Heart left ventricle (tissue), 16 donors: ENCODE results near the gene RPS6KB2. TPM values are rescaled to one million over a fixed set of nuclear protein-coding genes. Genes with fewer than 3 reads are reported as not detected.
"Not testable (repeated sequence)": the region's sequence is repeated elsewhere in the genome, so short reads cannot be mapped to it uniquely, and the experiment has no call there.

Experiments used
- ATAC-seq, 4 donors: fragments of 200-7000 bp; cut with Tn5 transposase; one replicate each; pipeline ENCODE4 v1.9.1; 2020 to 2022; ENCODE audit warnings: moderate library complexity in 4 of 4, mild to moderate bottlenecking in 3 of 4, moderate number of reproducible peaks in 1 of 4
- DNase-seq, 5 donors: peaks; one replicate each; pipeline ENCODE4 v3.0.0-alpha.2; 2020
- H3K27ac ChIP-seq, 12 donors: fragments of 200-600 bp; sonication (generic) in 4 of 12; one replicate each; pipeline versions ENCODE4 v1.5.0 to v1.8.0; 2016 to 2022; ENCODE audit warnings: mild to moderate bottlenecking in 2 of 12
- H3K27me3 ChIP-seq, 9 donors: fragments of 200-600 bp; sonication (generic) in 2 of 9; one replicate each; pipeline versions ENCODE4 v1.5.1 to v1.8.0; 2016 to 2022; ENCODE audit warnings: mild to moderate bottlenecking in 3 of 9
- H3K36me3 ChIP-seq, 9 donors: fragments of 200-600 bp; sonication (generic) in 2 of 9; one replicate each; pipeline versions ENCODE4 v1.5.0 to v1.8.0; 2018 to 2022; ENCODE audit warnings: mild to moderate bottlenecking in 2 of 9
- H3K4me1 ChIP-seq, 12 donors: fragments of 200-600 bp; sonication (generic) in 4 of 12; one replicate each; pipeline versions ENCODE4 v1.5.0 to v1.8.0; 2016 to 2022; ENCODE audit warnings: mild to moderate bottlenecking in 3 of 12
- H3K4me3 ChIP-seq, 12 donors: fragments of 200-600 bp; sonication (generic) in 4 of 12; one replicate each; pipeline versions ENCODE4 v1.5.0 to v1.8.0; 2017 to 2022; ENCODE audit warnings: mild to moderate bottlenecking in 9 of 12, moderate library complexity in 4 of 12
- H3K9me3 ChIP-seq, 12 donors: fragments of 200-600 bp; sonication (generic) in 4 of 12; one replicate each; pipeline versions ENCODE4 v1.5.0 to v1.8.0; 2016 to 2022; ENCODE audit warnings: mild to moderate bottlenecking in 1 of 12
- POLR2A ChIP-seq, 2 donors: fragments of 450-650 bp; IDR thresholded peaks; one replicate each; pipeline ENCODE4 v1.6.1; 2017; ENCODE audit warnings: antibody characterized with exemption in 2 of 2, mild to moderate bottlenecking in 2 of 2, moderate library complexity in 2 of 2
- WGBS, 4 donors: extraction: QIAGEN DNeasy Blood & Tissue Kit in 2 of 4; methylation state at CpG; one replicate each; pipeline versions ENCODE4 v1.1.5 to v1.1.7; 2013 to 2018; 5-methylcytosine and 5-hydroxymethylcytosine counted together
- intact Hi-C, 10 donors: fragments of 100-400 bp; cut with DNase I; formaldehyde crosslinking; loops; one replicate each; pipeline versions ENCODE4 v1.11.1 to v1.14.2; 2022
- polyA plus RNA-seq, 2 donors: library from polyadenylated mRNA; stranded (reverse); fragments of 200-250 nt; gene quantifications; one replicate each; pipeline ENCODE4 v1.2.3, GENCODE V29; 2013
- total RNA-seq, 9 donors: library from RNA; depleted of rRNA in 2 of 9; stranded (reverse); fragments of >200 nt in 2 of 9; fragmentation: NEBNext Ultra II Directional in 3 of 9; extraction: Animal tissue kit (Norgen Biotek cat#: 25700) in 3 of 9; gene quantifications; one replicate each; pipeline versions ENCODE4 v1.1.0 to v1.2.4, GENCODE V29; 2016 to 2023
- TF ChIP-seq, protein P1 (sequence below), 12 donors: fragments of 200-600 bp; sonication (generic) in 4 of 12; IDR thresholded peaks; one replicate each; pipeline versions ENCODE4 v1.5.0 to v1.8.0; 2018 to 2022; ENCODE audit warnings: antibody characterized with exemption in 12 of 12, mild to moderate bottlenecking in 5 of 12
- donor health status: ischemic (EF 13 %, LVEDD 7.1; RV severe dilation, severe dysfunction).
- donor health status: healthy with polysubstance abuse.
- donor health status: DM: no; HTN: yes; CAD: no.
- donor health status: DM: no; HTN: no; CAD: no.
- donor health status: ischemic (EF 25% LVEDD 6.9; RV normal size, moderate dysfunction).
- donor health status: ischemic (EF 25% LVEDD 5.7; RV mildly dilated, moderate dysfunction).
- donor health status: healthy.
- donor health status: DM: yes; HTN: yes; CAD: no.
- donor health status: ischemic (EF 35%, LVEDD 5.7; RV mildly dilated, moderate dysfunction).
- donor health status: nonischemic (EF 11% LVEDD 7.7; RV severe dilation, severe dysfunction).
- donor health status: DM: yes; HTN: yes; CAD: no.
- donor health status: PGD.
- donor health status: ischemic (EF 29% LVEDD 5.4; RV normal size, mild dysfunction).
- donor health status: nonischemic (EF 23%, LVEDD 6.1; RV moderate dilation, normal function).

Gene RPS6KB2
- total and polyA plus RNA-seq, 11 donors: 19.3 to 36.0 (median 26.0) TPM

DNA sequence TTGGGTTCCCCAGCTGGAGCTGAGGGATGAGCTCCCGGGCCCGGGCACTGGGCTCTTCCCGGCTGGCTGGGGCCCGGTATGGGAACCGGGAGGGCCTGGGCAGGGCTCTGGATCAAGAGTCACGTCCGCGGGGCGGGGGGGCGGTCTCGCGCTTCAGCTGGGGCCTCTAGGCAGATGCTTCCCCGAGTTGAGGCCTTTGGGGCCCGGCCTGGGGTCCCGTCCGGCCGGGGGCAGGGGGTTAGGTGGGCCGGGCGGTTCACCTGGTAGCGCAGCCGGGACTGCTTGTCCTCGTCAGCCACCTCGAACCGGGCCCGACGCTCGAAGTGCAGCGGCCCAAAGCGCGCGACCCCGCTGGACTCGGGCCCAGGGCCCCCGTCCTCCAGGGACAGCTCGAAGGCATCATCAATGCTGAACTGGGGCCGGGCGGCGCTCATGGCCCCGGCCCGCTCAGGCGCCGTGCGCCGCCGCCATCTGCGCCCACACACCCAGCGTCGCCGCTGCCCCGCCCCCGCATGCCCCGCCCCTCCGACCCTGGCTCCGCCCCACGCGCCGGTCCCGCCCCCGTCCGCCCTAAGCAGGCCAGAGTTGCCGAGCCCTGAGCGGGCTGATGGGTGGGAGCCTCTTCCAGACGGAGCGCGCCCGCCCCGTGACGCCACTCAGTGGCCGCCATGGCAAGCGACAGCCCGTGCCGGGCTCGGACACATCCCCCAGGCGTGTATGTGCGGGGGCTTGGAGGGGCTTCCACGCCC, 40.6 kb downstream of the RPS6KB2 start, which contains the start of gene TMEM134:
Gene TMEM134, minus strand, starts transcription at position 493 of the 749 bp plus-strand sequence. Its CDS starts 59 bp downstream, at position 434.
- Histone ChIP-seq H3K4me1 (peaks cover 0 to 42% (median 25%) of the 10 kb centered on the region in 12 donors), H3K27me3 (no peaks in the 10 kb centered on the region), H3K27ac (peak within 1 kb of the TSS; percentile 72 to 94 (median 90)), H3K36me3 (no peaks in the 10 kb centered on the region), H3K9me3 (no peaks in the 10 kb centered on the region), H3K4me3 (peak within 1 kb of the TSS; percentile 56 to 98 (median 85))
- peak; percentile 94 to 98 (median 95) for DNase-seq
- intact Hi-C loops: loop anchor here (1.0 to 10.0 kb wide), 11 partner anchors 26 to 68 kb away; partner anchors contain the start of genes PPP1CA (in 9 of the 10), TBC1D10C (in 7 of the 10), PITPNM1 (in 3 of the 10) and CDK2AP2 (in 2 of the 10)
- TF ChIP-seq POLR2A (IDR thresholded peaks at IDR 0.05): peak in 1 of 2 donors; percentile 80
- TF ChIP-seq, protein P1, sequence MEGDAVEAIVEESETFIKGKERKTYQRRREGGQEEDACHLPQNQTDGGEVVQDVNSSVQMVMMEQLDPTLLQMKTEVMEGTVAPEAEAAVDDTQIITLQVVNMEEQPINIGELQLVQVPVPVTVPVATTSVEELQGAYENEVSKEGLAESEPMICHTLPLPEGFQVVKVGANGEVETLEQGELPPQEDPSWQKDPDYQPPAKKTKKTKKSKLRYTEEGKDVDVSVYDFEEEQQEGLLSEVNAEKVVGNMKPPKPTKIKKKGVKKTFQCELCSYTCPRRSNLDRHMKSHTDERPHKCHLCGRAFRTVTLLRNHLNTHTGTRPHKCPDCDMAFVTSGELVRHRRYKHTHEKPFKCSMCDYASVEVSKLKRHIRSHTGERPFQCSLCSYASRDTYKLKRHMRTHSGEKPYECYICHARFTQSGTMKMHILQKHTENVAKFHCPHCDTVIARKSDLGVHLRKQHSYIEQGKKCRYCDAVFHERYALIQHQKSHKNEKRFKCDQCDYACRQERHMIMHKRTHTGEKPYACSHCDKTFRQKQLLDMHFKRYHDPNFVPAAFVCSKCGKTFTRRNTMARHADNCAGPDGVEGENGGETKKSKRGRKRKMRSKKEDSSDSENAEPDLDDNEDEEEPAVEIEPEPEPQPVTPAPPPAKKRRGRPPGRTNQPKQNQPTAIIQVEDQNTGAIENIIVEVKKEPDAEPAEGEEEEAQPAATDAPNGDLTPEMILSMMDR (IDR thresholded peaks at IDR 0.05): peak; percentile 31 to 66 (median 45)
- ATAC-seq: peak; percentile 93 to 95 (median 94)
- 0 to 1% (median 0%) methylated on average over 16 to 76 of the region's 76 CpGs for WGBS, 4 donors

DNA sequence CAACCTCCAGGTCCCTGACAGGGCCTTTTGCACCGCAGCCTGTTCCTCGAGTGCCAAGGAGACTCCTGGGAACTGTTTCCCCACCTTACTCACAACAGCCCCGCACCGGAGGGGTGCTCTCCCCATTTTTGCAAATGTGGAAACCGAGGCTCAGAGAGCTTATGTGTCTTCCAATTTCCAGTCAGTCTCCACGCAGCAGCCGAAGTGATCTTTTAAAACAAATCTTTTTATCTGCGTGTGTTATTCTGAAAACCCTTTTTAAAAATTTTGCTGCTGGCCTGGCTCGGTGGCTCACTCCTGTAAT, 41.2 kb downstream of the RPS6KB2 start:
- 11 to 19% (median 15%) methylated on average over 9 of the region's 9 CpGs for WGBS, 4 donors
- H3K27me3 ChIP-seq: no peaks in the 10 kb centered on the region
- H3K4me3 ChIP-seq: peak overlapping the region; percentile 56 to 98 (median 85)
- intact Hi-C loops: loop anchor here (1.0 to 10.0 kb wide), 11 partner anchors 27 to 69 kb away; partner anchors contain the start of genes PPP1CA (in 9 of the 10), TBC1D10C (in 7 of the 10), PITPNM1 (in 3 of the 10) and CDK2AP2 (in 2 of the 10)
- no peaks in the 10 kb centered on the region for H3K9me3 ChIP-seq
- peak overlapping the region; percentile 72 to 94 (median 90) for H3K27ac ChIP-seq
- TF ChIP-seq POLR2A (IDR thresholded peaks at IDR 0.05): no peak
- TF ChIP-seq, protein P1 (IDR thresholded peaks at IDR 0.05): peak in 1 of 12 donors; percentile 3
- peaks cover 0 to 37% (median 20%) of the 10 kb centered on the region in 12 donors for H3K4me1 ChIP-seq
- ATAC-seq (no peak), DNase-seq (no peak)
- no peaks in the 10 kb centered on the region for H3K36me3 ChIP-seq

DNA sequence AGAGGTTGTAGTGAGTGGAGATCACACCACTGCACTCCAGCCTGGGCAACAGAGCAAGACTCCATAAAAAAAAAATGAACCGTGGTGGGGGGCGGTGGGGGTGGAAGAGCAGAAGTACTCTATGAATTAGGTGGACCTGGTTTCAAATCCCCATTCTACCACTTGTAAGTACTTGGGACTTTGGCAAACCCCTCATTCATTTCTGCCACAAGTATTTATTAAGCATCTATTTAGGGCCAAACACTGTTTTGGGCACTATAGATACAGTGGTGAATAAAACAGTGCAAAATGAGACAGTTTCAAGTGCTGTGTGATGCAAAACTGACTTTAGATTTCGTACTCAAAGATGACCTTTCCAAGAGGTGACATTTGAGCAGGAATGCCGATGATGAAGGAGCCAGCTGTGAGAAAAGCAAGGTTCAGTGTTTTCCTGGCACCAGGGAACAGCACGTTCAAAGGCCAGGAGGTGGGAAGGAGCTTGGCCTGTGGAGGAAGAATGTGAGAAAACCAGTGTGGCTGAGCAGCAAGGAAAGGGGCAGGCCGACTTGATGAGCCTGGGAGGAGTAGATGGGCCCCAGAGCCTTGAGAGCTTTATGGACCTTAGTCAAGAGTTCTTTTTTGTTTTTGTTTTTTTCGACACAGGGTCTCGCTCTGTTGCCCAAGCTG, 42.2 kb downstream of the RPS6KB2 start:
- H3K36me3 ChIP-seq: no peaks in the 10 kb centered on the region
- ATAC-seq (no peak), DNase-seq (no peak)
- no peak overlapping the region for H3K4me3 ChIP-seq
- no peak overlapping the region for H3K27ac ChIP-seq
- no peaks in the 10 kb centered on the region for H3K27me3 ChIP-seq
- intact Hi-C loops: loop anchor here in 1 of 10 donors (5.0 kb wide), 1 partner anchor 37 kb away; the partner anchor contains the start of genes CDK2AP2 and PITPNM1
- H3K9me3 ChIP-seq: no peaks in the 10 kb centered on the region
- WGBS, 4 donors: 85 to 90% (median 87%) methylated on average over 8 of the region's 8 CpGs
- TF ChIP-seq POLR2A (IDR thresholded peaks at IDR 0.05): no peak
- TF ChIP-seq, protein P1 (IDR thresholded peaks at IDR 0.05): no peak
- peaks cover 0 to 30% (median 17%) of the 10 kb centered on the region in 12 donors for H3K4me1 ChIP-seq

- no peak for ATAC-seq
- H3K36me3 ChIP-seq: no peaks in the 10 kb centered on the region
- no peak overlapping the region for H3K4me3 ChIP-seq
- H3K27ac ChIP-seq: no peak overlapping the region
- TF ChIP-seq, protein P1 (IDR thresholded peaks at IDR 0.05): no peak
- TF ChIP-seq POLR2A (IDR thresholded peaks at IDR 0.05): no peak
- intact Hi-C loops: loop anchor here in 1 of 10 donors (5.0 kb wide), 1 partner anchor 34 kb away; the partner anchor contains the start of genes CDK2AP2 and PITPNM1
- no peak for DNase-seq
- peaks cover 0 to 17% (median 12%) of the 10 kb centered on the region in 12 donors for H3K4me1 ChIP-seq
- WGBS, 4 donors: 76 to 85% (median 80%) methylated on average over 7 of the region's 7 CpGs
- H3K9me3 ChIP-seq: no peaks in the 10 kb centered on the region
- no peaks in the 10 kb centered on the region for H3K27me3 ChIP-seq
These were observed 44.6 kb downstream of the RPS6KB2 start for GRCh38 chr11:67472882-67473281.

- H3K27me3 ChIP-seq, H3K27ac ChIP-seq, H3K36me3 ChIP-seq, DNase-seq, intact Hi-C loops, H3K9me3 ChIP-seq, ATAC-seq, H3K4me3 ChIP-seq, H3K4me1 ChIP-seq: not testable (repeated sequence)
- WGBS, 4 donors: 73 to 79% (median 77%) methylated on average over 10 of the region's 10 CpGs
These were observed 48.4 kb downstream of the RPS6KB2 start for GRCh38 chr11:67476692-67477091.

- H3K27me3 ChIP-seq, H3K9me3 ChIP-seq, H3K4me3 ChIP-seq, intact Hi-C loops, H3K4me1 ChIP-seq, H3K36me3 ChIP-seq, DNase-seq, H3K27ac ChIP-seq, ATAC-seq: not testable (repeated sequence)
- WGBS, 4 donors: 80 to 83% (median 82%) methylated on average over 14 of the region's 16 CpGs
These were observed 49.2 kb downstream of the RPS6KB2 start for GRCh38 chr11:67477344-67478050.
